CD14-positive monocyte (primary cell): ENCODE results near the gene CLEC4D. TPM values are rescaled to one million over a fixed set of nuclear protein-coding genes. Genes with fewer than 3 reads are reported as not detected.

ENCODE experiments used
- DNase-seq, 3 donors: peaks; one replicate each; pipeline ENCODE4 v3.0.0-alpha.2; 2011 to 2022
- H2AFZ ChIP-seq: 2 replicates; pipeline ENCODE4 v1.6.0; 2012; ENCODE audit warnings: mild to moderate bottlenecking, low read depth, low read length, inconsistent platforms; ENCODE audit not compliant: insufficient read depth, poor library complexity, severe bottlenecking
- H3K27ac ChIP-seq, 2 donors: 1 replicate in 1 of 2; 2 replicates in 1 of 2; pipeline ENCODE4 v1.5.1; 2012 to 2013; ENCODE audit warnings: low read length in 2 of 2, control low read depth in 1 of 2, inconsistent platforms in 1 of 2, low read depth in 1 of 2, mild to moderate bottlenecking in 1 of 2
- H3K27me3 ChIP-seq, 2 donors: one replicate each; pipeline versions ENCODE4 v1.6.0 to v1.6.1; 2011 to 2013; ENCODE audit warnings: low read length in 2 of 2; ENCODE audit not compliant: control insufficient read depth in 2 of 2, insufficient read depth in 2 of 2
- H3K36me3 ChIP-seq, 2 donors: replicated peaks in 1 of 2; 1 replicate in 1 of 2; 2 replicates in 1 of 2; pipeline versions ENCODE4 v1.5.1 to v1.6.1; 2012 to 2013; ENCODE audit warnings: low read length in 2 of 2, control low read depth in 1 of 2, inconsistent platforms in 1 of 2, mild to moderate bottlenecking in 1 of 2; ENCODE audit not compliant: insufficient read depth in 2 of 2, control insufficient read depth in 1 of 2
- H3K4me1 ChIP-seq, 2 donors: 1 replicate in 1 of 2; 2 replicates in 1 of 2; pipeline versions ENCODE4 v1.5.1 to v1.6.1; 2012 to 2013; ENCODE audit warnings: low read length in 2 of 2, control low read depth in 1 of 2, inconsistent platforms in 1 of 2, mild to moderate bottlenecking in 1 of 2, moderate library complexity in 1 of 2; ENCODE audit not compliant: insufficient read depth in 2 of 2, control insufficient read depth in 1 of 2
- H3K4me2 ChIP-seq: replicated peaks from 2 replicates; pipeline ENCODE3; 2012; ENCODE audit warnings: low read length, moderate library complexity, mild to moderate bottlenecking; ENCODE audit not compliant: poor library complexity, severe bottlenecking; ENCODE audit errors: extremely low read depth
- H3K4me3 ChIP-seq, 3 experiments: fragments of 200-600 bp in 1 of 3; sonication (generic) in 1 of 3; replicated peaks in 1 of 3; 1 replicate in 2 of 3; 2 replicates in 1 of 3; pipeline ENCODE4 v1.5.1; 2011 to 2013; ENCODE audit warnings: low read length in 3 of 3, mild to moderate bottlenecking in 3 of 3, control low read depth in 2 of 3, low read depth in 2 of 3, inconsistent platforms in 1 of 3, moderate library complexity in 1 of 3
- H3K79me2 ChIP-seq: 2 replicates; pipeline ENCODE4 v1.6.0; 2012; ENCODE audit warnings: mild to moderate bottlenecking, control low read depth, inconsistent platforms, low read length, moderate library complexity; ENCODE audit not compliant: insufficient read depth
- H3K9ac ChIP-seq: 2 replicates; pipeline ENCODE4 v1.6.0; 2017; ENCODE audit warnings: low read length, mild to moderate bottlenecking; ENCODE audit not compliant: insufficient read depth, poor library complexity, severe bottlenecking
- H3K9me3 ChIP-seq, 2 donors: replicated peaks in 1 of 2; 1 replicate in 1 of 2; 2 replicates in 1 of 2; pipeline versions ENCODE4 v1.5.1 to v1.6.1; 2012 to 2013; ENCODE audit warnings: low read length in 2 of 2, control low read depth in 1 of 2; ENCODE audit not compliant: control insufficient read depth in 1 of 2, insufficient read depth in 1 of 2
- H4K20me1 ChIP-seq: 2 replicates; pipeline ENCODE4 v1.6.0; 2012; ENCODE audit warnings: mild to moderate bottlenecking, low read length, control low read depth, moderate library complexity; ENCODE audit not compliant: insufficient read depth
- H3K27ac Mint-ChIP-seq, 7 donors: one replicate each; pipeline ENCODE4 v1.8.0; 2020; ENCODE audit warnings: mild to moderate bottlenecking in 7 of 7, mixed read lengths in 7 of 7, moderate library complexity in 6 of 7, inconsistent platforms in 2 of 7
- H3K27me3 Mint-ChIP-seq, 3 donors: one replicate each; pipeline ENCODE4 v1.8.0; 2021 to 2022; ENCODE audit warnings: low read depth in 3 of 3, mild to moderate bottlenecking in 3 of 3, mixed read lengths in 3 of 3, moderate library complexity in 3 of 3, inconsistent platforms in 1 of 3
- H3K36me3 Mint-ChIP-seq, 2 donors: one replicate each; pipeline ENCODE4 v1.8.0; 2020; ENCODE audit warnings: mixed read lengths in 2 of 2, inconsistent platforms in 1 of 2, mild to moderate bottlenecking in 1 of 2
- H3K4me1 Mint-ChIP-seq: one replicate; pipeline ENCODE4 v1.8.0; 2020; ENCODE audit warnings: mild to moderate bottlenecking, mixed read lengths
- H3K4me3 Mint-ChIP-seq, 2 donors: one replicate each; pipeline ENCODE4 v1.8.0; 2020; ENCODE audit warnings: mild to moderate bottlenecking in 2 of 2, mixed read lengths in 2 of 2, moderate library complexity in 1 of 2
- H3K9me3 Mint-ChIP-seq, 7 donors: one replicate each; pipeline ENCODE4 v1.8.0; 2020 to 2022; ENCODE audit warnings: mixed read lengths in 7 of 7, mild to moderate bottlenecking in 6 of 7, moderate library complexity in 6 of 7, inconsistent platforms in 2 of 7
- WGBS: methylation state at CpG from one replicate; pipeline ENCODE4 v1.1.5; 2013; ENCODE audit warnings: missing lambda C conversion rate; ENCODE audit not compliant: insufficient coverage; 5-methylcytosine and 5-hydroxymethylcytosine counted together
- intact Hi-C, 2 donors: fragments of 100-400 bp; cut with micrococcal nuclease; formaldehyde crosslinking; loops; one replicate each; pipeline versions ENCODE4 v1.15.0 to v1.15.1; 2023
- polyA plus RNA-seq, 3 donors: library from polyadenylated mRNA; depleted of rRNA in 1 of 3; unstranded in 2 of 3; stranded (reverse) in 1 of 3; fragments of 300-500 nt in 2 of 3; fragments of >200 nt in 1 of 3; fragmentation: Illumina TruSeq in 2 of 3; gene quantifications; 1 replicate in 2 of 3; 2 replicates in 1 of 3; pipeline ENCODE4 v1.2.3, GENCODE V29; 2012 to 2021
- TF ChIP-seq, protein P1 (sequence below): fragments of 200-600 bp; IDR thresholded peaks from one replicate; pipeline ENCODE4 v1.8.0; 2022; ENCODE audit warnings: antibody characterized with exemption, mild to moderate bottlenecking

The CLEC4D gene
- polyA plus RNA-seq, 3 donors, result 15.6 to 56.2 (median 35.4) TPM

DNA sequence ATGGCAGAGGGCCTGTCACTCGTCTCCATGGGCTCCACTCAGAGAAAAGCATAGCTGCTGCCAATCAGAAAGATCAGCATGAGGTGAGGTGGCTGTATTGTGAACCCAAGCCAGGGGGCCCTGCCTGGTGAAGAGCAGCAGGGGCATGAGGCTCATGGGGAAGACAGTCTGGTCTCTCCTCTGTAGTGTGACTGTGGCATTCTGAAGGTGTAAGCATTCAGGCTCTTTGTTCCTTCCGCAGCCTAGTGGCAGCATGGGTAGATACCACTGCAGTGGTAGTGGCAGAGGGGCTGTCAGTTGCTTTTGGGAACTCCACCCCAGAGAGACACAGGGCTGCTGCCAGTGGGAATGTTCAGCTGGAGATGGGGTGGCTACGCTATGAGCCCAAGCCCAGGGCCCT lies 5.1 kb upstream of the CLEC4D start:
- DNase-seq, result no peak
- H3K27ac ChIP-seq, result no peak overlapping the region
- TF ChIP-seq, protein P1, sequence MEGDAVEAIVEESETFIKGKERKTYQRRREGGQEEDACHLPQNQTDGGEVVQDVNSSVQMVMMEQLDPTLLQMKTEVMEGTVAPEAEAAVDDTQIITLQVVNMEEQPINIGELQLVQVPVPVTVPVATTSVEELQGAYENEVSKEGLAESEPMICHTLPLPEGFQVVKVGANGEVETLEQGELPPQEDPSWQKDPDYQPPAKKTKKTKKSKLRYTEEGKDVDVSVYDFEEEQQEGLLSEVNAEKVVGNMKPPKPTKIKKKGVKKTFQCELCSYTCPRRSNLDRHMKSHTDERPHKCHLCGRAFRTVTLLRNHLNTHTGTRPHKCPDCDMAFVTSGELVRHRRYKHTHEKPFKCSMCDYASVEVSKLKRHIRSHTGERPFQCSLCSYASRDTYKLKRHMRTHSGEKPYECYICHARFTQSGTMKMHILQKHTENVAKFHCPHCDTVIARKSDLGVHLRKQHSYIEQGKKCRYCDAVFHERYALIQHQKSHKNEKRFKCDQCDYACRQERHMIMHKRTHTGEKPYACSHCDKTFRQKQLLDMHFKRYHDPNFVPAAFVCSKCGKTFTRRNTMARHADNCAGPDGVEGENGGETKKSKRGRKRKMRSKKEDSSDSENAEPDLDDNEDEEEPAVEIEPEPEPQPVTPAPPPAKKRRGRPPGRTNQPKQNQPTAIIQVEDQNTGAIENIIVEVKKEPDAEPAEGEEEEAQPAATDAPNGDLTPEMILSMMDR, result no peak
- H3K79me2 ChIP-seq, result no peaks in the 10 kb centered on the region
- H3K36me3 ChIP-seq, result no peaks in the 10 kb centered on the region
- H3K27me3 ChIP-seq, result no peaks in the 10 kb centered on the region
- no peak overlapping the region for H3K4me2 ChIP-seq
- 97% methylated on average over 3 of the region's 3 CpGs for WGBS
- Mint-ChIP-seq H3K4me1 (peaks cover 42% of the 10 kb centered on the region), H3K36me3 (peaks cover 0 to 15% of the 10 kb centered on the region in 2 donors), H3K4me3 (peak overlapping the region in 1 of 2 donors; percentile 29), H3K9me3 (peaks cover 0 to 3% (median 0%) of the 10 kb centered on the region in 7 donors), H3K27ac (no peak overlapping the region), H3K27me3 (peaks cover 0 to 3% (median 0%) of the 10 kb centered on the region in 3 donors)
- H3K9ac ChIP-seq, result no peak overlapping the region
- no peak overlapping the region for H3K4me3 ChIP-seq
- H3K4me1 ChIP-seq, result peaks cover 28 to 33% of the 10 kb centered on the region in 2 donors
- no peak overlapping the region for H2AFZ ChIP-seq
- H4K20me1 ChIP-seq, result no peaks in the 10 kb centered on the region
- intact Hi-C loops, result no loop called here
- H3K9me3 ChIP-seq, result no peaks in the 10 kb centered on the region

DNA sequence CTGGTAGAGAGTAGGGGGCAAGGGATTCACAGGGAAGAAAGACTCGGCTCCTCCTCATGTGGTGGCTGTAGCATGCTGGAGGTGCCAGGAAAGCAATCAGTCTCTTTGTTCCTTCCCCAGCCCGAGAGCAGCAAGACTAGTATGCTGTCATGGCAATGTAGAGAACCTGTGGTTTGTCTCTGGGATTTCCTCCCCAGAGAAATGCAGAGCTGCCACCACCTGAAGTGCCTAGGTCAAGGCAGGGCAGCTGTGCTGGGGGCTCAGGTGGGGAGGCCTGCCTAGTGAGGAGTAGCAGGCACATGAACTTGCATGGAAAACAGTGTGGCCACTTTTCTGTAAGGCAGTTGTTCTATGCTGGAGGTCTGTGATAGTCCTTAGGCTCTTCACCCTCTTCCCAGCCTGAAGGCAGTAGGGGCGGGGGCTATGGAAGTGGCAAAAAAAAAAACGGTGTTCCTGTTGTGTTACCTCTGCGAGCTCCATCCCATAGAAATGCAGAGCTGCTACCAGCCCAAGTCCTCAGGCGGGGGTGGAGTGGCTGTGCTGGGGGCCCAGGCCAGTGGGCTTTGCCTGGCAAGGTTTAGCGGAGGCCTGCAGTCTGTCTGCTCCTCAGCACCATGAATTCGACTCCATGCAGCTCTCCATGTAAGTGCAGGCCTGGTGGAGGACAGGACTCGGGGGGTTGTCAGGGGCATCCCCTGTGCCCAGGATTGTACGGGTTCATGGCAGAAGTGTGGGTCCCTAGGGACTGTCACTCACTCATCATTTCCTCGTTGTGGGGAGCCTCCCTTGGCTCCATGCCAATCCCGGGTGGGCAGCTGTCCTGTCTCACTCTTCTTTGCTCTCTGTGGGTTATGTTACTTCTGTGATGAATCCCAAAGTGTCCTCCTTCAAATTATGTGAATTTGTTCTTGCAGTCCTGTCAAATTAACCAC lies 4.1 kb upstream of the CLEC4D start:
- H3K4me3 ChIP-seq, result no peak overlapping the region
- no peak overlapping the region for H3K4me3 Mint-ChIP-seq
- H3K27ac ChIP-seq, result no peak overlapping the region
- H3K9me3 ChIP-seq, result no peaks in the 10 kb centered on the region
- 68% methylated on average over 7 of the region's 12 CpGs for WGBS
- H3K36me3 ChIP-seq, result no peaks in the 10 kb centered on the region
- H3K4me1 Mint-ChIP-seq, result peaks cover 46% of the 10 kb centered on the region
- H3K27ac Mint-ChIP-seq, result peak overlapping the region in 2 of 7 donors; percentile 13 to 31
- H3K9me3 Mint-ChIP-seq, result peaks cover 0 to 3% (median 0%) of the 10 kb centered on the region in 7 donors
- H3K79me2 ChIP-seq, result peaks cover 7% of the 10 kb centered on the region
- no peaks in the 10 kb centered on the region for H4K20me1 ChIP-seq
- H3K4me1 ChIP-seq, result peaks cover 28 to 33% of the 10 kb centered on the region in 2 donors
- TF ChIP-seq, protein P1, result no peak
- no peak overlapping the region for H3K9ac ChIP-seq
- no peak overlapping the region for H3K4me2 ChIP-seq
- intact Hi-C loops, result no loop called here
- peaks cover 0 to 3% (median 0%) of the 10 kb centered on the region in 3 donors for H3K27me3 Mint-ChIP-seq
- no peak for DNase-seq
- peak overlapping the region; percentile 36 for H2AFZ ChIP-seq
- H3K36me3 Mint-ChIP-seq, result peaks cover 0 to 15% of the 10 kb centered on the region in 2 donors
- H3K27me3 ChIP-seq, result no peaks in the 10 kb centered on the region
